GM12878 (cell line): ENCODE measurements around the gene RGSL1. TPM values are rescaled to one million over a fixed set of nuclear protein-coding genes. Genes with fewer than 3 reads are reported as not detected.

Experiments
- HDAC2 ChIP-seq: fragments of 200-600 bp; sonication (generic); IDR thresholded peaks from 2 replicates; pipeline ENCODE4 v1.6.1; 2017
- JUNB ChIP-seq: IDR thresholded peaks from 2 replicates; pipeline ENCODE4 v1.6.1; 2016; ENCODE audit warnings: antibody characterized with exemption, mild to moderate bottlenecking
- LARP7 ChIP-seq: fragments of 450-650 bp; IDR thresholded peaks from 2 replicates; pipeline ENCODE4 v1.6.1; 2017; ENCODE audit warnings: mild to moderate bottlenecking
- MEF2B ChIP-seq: fragments of 450-650 bp; IDR thresholded peaks from 2 replicates; pipeline ENCODE4 v1.6.1; 2018; ENCODE audit warnings: mild to moderate bottlenecking, moderate library complexity; ENCODE audit not compliant: partially characterized antibody, poor library complexity, severe bottlenecking
- NFIC ChIP-seq: IDR thresholded peaks from 2 replicates; pipeline ENCODE4 v1.6.1; 2012; ENCODE audit warnings: low read depth, mild to moderate bottlenecking, inconsistent platforms, low read length, moderate library complexity
- NFYA ChIP-seq: IDR thresholded peaks from 2 replicates; pipeline ENCODE4 v1.6.1; 2011; ENCODE audit warnings: low read depth, mild to moderate bottlenecking, low read length, improper control_type of control experiment, borderline replicate concordance
- NR2C1 ChIP-seq: fragments of 450-650 bp; IDR thresholded peaks from 2 replicates; pipeline ENCODE4 v1.6.1; 2017; ENCODE audit warnings: antibody characterized with exemption, mild to moderate bottlenecking, moderate library complexity
- RBBP5 ChIP-seq: fragments of 200-600 bp; sonication (generic); conservative IDR thresholded peaks from 2 replicates; pipeline ENCODE4 v1.6.1; 2016
- RCOR1 ChIP-seq: conservative IDR thresholded peaks from 2 replicates; pipeline ENCODE4 v1.6.1; 2012; ENCODE audit warnings: low read depth, low read length, improper control_type of control experiment
- SMAD5 ChIP-seq: IDR thresholded peaks from 2 replicates; pipeline ENCODE4 v1.6.1; 2016; ENCODE audit warnings: antibody characterized with exemption, low read depth
- SPI1 ChIP-seq: IDR thresholded peaks from 2 replicates; pipeline ENCODE4 v1.6.1; 2011; ENCODE audit warnings: low read depth, mild to moderate bottlenecking, low read length, moderate library complexity, borderline replicate concordance; ENCODE audit not compliant: insufficient read depth
- TCF12 ChIP-seq: IDR thresholded peaks from 2 replicates; pipeline ENCODE4 v1.6.1; 2011; ENCODE audit warnings: low read depth, mild to moderate bottlenecking, low read length
- TCF7 ChIP-seq: IDR thresholded peaks from 2 replicates; pipeline ENCODE4 v1.6.1; 2014; ENCODE audit warnings: antibody characterized with exemption, borderline replicate concordance
- polyA plus RNA-seq, 11 experiments: library from polyadenylated mRNA; depleted of rRNA in 4 of 11; unstranded in 6 of 11; stranded (reverse) in 5 of 11; fragments of >200 nt; fragmentation: Nextera tagmentation in 4 of 11; fragmentation: Illumina TruSeq in 1 of 11; extraction: Ambion mirVana in 4 of 11; extraction: Trizol in 1 of 11; gene quantifications; 1 replicate in 1 of 11; 2 replicates in 10 of 11; pipeline versions ENCODE4 v1.2.1 to v1.2.3, GENCODE V29; 2011 to 2016; ENCODE audit warnings: inconsistent platforms in 2 of 11, missing spikeins in 2 of 11, low read depth in 1 of 11
- total RNA-seq, 4 experiments: library from RNA; depleted of rRNA in 3 of 4; stranded (reverse); fragments of >200 nt in 3 of 4; fragmentation: Illumina TruSeq in 1 of 4; extraction: Trizol in 1 of 4; gene quantifications; 2 replicates each; pipeline versions ENCODE4 v1.2.1 to v1.2.3, GENCODE V29; 2013 to 2021
- TF ChIP-seq, protein P1 (sequence below): fragments of 150-350 bp; IDR thresholded peaks from 2 replicates; pipeline ENCODE4 v1.6.1; 2016; ENCODE audit warnings: low read depth, low read length
- TF ChIP-seq, protein P2 (sequence below): fragments of 450-650 bp; IDR thresholded peaks from 2 replicates; pipeline ENCODE4 v1.6.1; 2017; ENCODE audit warnings: mild to moderate bottlenecking
- TF ChIP-seq, protein P3 (sequence below): fragments of 450-650 bp; IDR thresholded peaks from 2 replicates; pipeline ENCODE4 v1.6.1; 2016; ENCODE audit warnings: mild to moderate bottlenecking
- TF ChIP-seq, protein P4 (sequence below): IDR thresholded peaks from 2 replicates; pipeline ENCODE4 v1.6.1; 2012; ENCODE audit warnings: improper control_type of control experiment, low read depth, low read length; ENCODE audit not compliant: insufficient replicate concordance

Gene RGSL1
- total and polyA plus RNA-seq, 10 of the 15 experiments (the other 5 are each of a cell fraction or from before 2014, with no cell fraction given): 0.05 to 0.28 (median 0.27) TPM; not detected in 5

DNA sequence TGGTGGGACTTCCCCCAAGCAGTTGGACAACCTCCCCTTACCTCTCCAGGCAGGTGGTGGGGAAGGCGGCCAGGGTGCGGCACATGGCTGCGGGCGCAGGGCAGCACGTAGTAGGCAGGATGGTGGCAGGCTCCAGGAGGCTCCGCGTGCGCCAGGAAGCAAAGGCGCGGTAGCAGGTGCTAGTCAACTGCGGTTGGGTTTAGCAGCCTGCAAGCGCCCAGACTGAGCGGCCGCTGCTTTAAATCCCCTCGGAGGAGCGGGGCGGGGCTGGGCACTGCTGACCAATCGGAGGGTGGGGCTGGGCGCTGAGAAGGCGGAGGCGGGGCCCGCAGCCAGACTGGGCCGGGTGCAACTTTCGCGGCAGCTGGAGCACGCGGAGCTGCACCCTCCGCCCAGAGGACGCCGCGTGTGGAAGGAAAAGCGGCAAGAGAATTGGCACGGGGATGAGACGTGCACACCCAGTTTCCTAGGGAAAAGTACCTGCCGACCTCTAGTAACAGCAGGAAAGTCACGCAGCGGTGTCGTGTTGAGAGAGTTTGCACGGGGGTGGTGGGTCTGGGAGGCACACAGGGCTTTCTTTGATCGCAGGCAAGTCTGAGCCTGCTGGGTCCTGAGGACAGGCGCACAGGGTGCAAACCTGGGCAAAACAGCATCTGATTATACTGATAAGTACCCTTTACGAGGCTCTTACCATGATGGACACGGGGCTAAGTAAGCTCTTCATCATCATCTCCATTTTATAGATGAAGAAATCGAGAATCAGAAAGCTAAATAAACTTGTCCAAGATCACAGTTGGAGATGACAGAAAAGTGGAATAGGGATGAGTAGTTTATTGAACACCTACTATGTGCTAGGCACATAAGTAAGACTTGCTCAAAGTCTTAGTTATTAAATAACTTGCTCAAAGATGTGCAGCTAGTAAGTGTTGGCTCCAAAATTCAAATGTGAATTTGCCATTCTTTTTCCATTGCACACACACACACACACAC lies 154.5 kb downstream of the RGSL1 start, which contains the start of gene RGS16 (continued):
- TF ChIP-seq JUNB (no peak), TCF12 (peak; percentile 88; the same call in 1 of the 2 replicates), RBBP5 (no peak), TCF7 (0 out of 2 replicates have a peak, but pooled peaks have one; percentile 13), NR2C1 (no peak), RCOR1 (no peak), HDAC2 (no peak), LARP7 (peak; percentile 58), SMAD5 (peak; percentile 99), NFIC (no peak), SPI1 (no peak), NFYA (no peak), MEF2B (no peak)
- TF ChIP-seq, protein P1, sequence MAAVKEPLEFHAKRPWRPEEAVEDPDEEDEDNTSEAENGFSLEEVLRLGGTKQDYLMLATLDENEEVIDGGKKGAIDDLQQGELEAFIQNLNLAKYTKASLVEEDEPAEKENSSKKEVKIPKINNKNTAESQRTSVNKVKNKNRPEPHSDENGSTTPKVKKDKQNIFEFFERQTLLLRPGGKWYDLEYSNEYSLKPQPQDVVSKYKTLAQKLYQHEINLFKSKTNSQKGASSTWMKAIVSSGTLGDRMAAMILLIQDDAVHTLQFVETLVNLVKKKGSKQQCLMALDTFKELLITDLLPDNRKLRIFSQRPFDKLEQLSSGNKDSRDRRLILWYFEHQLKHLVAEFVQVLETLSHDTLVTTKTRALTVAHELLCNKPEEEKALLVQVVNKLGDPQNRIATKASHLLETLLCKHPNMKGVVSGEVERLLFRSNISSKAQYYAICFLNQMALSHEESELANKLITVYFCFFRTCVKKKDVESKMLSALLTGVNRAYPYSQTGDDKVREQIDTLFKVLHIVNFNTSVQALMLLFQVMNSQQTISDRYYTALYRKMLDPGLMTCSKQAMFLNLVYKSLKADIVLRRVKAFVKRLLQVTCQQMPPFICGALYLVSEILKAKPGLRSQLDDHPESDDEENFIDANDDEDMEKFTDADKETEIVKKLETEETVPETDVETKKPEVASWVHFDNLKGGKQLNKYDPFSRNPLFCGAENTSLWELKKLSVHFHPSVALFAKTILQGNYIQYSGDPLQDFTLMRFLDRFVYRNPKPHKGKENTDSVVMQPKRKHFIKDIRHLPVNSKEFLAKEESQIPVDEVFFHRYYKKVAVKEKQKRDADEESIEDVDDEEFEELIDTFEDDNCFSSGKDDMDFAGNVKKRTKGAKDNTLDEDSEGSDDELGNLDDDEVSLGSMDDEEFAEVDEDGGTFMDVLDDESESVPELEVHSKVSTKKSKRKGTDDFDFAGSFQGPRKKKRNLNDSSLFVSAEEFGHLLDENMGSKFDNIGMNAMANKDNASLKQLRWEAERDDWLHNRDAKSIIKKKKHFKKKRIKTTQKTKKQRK: no peak
- TF ChIP-seq, protein P2, sequence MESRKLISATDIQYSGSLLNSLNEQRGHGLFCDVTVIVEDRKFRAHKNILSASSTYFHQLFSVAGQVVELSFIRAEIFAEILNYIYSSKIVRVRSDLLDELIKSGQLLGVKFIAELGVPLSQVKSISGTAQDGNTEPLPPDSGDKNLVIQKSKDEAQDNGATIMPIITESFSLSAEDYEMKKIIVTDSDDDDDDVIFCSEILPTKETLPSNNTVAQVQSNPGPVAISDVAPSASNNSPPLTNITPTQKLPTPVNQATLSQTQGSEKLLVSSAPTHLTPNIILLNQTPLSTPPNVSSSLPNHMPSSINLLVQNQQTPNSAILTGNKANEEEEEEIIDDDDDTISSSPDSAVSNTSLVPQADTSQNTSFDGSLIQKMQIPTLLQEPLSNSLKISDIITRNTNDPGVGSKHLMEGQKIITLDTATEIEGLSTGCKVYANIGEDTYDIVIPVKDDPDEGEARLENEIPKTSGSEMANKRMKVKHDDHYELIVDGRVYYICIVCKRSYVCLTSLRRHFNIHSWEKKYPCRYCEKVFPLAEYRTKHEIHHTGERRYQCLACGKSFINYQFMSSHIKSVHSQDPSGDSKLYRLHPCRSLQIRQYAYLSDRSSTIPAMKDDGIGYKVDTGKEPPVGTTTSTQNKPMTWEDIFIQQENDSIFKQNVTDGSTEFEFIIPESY: no peak
- TF ChIP-seq, protein P3, sequence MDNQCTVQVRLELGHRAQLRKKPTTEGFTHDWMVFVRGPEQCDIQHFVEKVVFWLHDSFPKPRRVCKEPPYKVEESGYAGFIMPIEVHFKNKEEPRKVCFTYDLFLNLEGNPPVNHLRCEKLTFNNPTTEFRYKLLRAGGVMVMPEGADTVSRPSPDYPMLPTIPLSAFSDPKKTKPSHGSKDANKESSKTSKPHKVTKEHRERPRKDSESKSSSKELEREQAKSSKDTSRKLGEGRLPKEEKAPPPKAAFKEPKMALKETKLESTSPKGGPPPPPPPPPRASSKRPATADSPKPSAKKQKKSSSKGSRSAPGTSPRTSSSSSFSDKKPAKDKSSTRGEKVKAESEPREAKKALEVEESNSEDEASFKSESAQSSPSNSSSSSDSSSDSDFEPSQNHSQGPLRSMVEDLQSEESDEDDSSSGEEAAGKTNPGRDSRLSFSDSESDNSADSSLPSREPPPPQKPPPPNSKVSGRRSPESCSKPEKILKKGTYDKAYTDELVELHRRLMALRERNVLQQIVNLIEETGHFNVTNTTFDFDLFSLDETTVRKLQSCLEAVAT: peak; percentile 75
- TF ChIP-seq, protein P4, sequence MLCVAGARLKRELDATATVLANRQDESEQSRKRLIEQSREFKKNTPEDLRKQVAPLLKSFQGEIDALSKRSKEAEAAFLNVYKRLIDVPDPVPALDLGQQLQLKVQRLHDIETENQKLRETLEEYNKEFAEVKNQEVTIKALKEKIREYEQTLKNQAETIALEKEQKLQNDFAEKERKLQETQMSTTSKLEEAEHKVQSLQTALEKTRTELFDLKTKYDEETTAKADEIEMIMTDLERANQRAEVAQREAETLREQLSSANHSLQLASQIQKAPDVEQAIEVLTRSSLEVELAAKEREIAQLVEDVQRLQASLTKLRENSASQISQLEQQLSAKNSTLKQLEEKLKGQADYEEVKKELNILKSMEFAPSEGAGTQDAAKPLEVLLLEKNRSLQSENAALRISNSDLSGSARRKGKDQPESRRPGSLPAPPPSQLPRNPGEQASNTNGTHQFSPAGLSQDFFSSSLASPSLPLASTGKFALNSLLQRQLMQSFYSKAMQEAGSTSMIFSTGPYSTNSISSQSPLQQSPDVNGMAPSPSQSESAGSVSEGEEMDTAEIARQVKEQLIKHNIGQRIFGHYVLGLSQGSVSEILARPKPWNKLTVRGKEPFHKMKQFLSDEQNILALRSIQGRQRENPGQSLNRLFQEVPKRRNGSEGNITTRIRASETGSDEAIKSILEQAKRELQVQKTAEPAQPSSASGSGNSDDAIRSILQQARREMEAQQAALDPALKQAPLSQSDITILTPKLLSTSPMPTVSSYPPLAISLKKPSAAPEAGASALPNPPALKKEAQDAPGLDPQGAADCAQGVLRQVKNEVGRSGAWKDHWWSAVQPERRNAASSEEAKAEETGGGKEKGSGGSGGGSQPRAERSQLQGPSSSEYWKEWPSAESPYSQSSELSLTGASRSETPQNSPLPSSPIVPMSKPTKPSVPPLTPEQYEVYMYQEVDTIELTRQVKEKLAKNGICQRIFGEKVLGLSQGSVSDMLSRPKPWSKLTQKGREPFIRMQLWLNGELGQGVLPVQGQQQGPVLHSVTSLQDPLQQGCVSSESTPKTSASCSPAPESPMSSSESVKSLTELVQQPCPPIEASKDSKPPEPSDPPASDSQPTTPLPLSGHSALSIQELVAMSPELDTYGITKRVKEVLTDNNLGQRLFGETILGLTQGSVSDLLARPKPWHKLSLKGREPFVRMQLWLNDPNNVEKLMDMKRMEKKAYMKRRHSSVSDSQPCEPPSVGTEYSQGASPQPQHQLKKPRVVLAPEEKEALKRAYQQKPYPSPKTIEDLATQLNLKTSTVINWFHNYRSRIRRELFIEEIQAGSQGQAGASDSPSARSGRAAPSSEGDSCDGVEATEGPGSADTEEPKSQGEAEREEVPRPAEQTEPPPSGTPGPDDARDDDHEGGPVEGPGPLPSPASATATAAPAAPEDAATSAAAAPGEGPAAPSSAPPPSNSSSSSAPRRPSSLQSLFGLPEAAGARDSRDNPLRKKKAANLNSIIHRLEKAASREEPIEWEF: no peak
